K562 (cell line): ENCODE results near the gene LRRC15. TPM values are rescaled to one million over a fixed set of nuclear protein-coding genes. Genes with fewer than 3 reads are reported as not detected.
A peak's percentile ranks its signal among the peaks of the same experiment; 100 is the strongest.

Experiments
- ATAC-seq: fragments of 200-7000 bp; cut with Tn5 transposase; 3 replicates; pipeline ENCODE4 v1.9.1; 2020; ENCODE audit warnings: moderate library complexity
- BruUV-seq: library from RNA; stranded (reverse); fragments of 400-500 nt; replicated peaks from 2 replicates; lab custom pipeline; 2021; lab: Mats Ljungman, UMichigan
- CTCF ChIA-PET: fragments of 300-600 bp; formaldehyde crosslinking; extraction: SDS; loops from one replicate; lab custom pipeline; 2021; ENCODE audit warnings: low intra/inter-chr PET ratio; lab: Yijun Ruan, JAX
- POLR2A ChIA-PET: fragments of 300-600, 350-650 bp; sonication (Branson Sonifier 250); formaldehyde crosslinking; extraction: SDS; loops from one replicate; lab custom pipeline; 2021; ENCODE audit warnings: antibody characterized with exemption, inconsistent platforms; lab: Yijun Ruan, JAX
- DNase-seq, 4 experiments: peaks; one replicate each; pipeline versions ENCODE4 v3.0.0 to v3.0.0-alpha.2; 2011 to 2018; ENCODE audit warnings: low spot score in 3 of 4, mixed read lengths in 3 of 4; ENCODE audit errors: extremely low read depth in 1 of 4
- FAIRE-seq: peaks from 2 replicates; lab custom pipeline; 2011; peaks lifted over from hg19 to GRCh38; lab: Jason Lieb, UNC
- H2AFZ ChIP-seq: 2 replicates; pipeline ENCODE4 v1.6.0; 2011; ENCODE audit warnings: low read depth, low read length, control low read depth, inconsistent platforms
- H3K27ac ChIP-seq: fragments of 200-600 bp; 3 replicates; pipeline ENCODE4 v1.8.0; 2011; ENCODE audit warnings: low read depth, mild to moderate bottlenecking, control low read depth, inconsistent platforms, low read length, moderate library complexity, mixed read lengths; ENCODE audit errors: extremely low read depth
- H3K27me3 ChIP-seq, 2 experiments: fragments of 300-600 bp in 1 of 2; 2 replicates in 1 of 2; 3 replicates in 1 of 2; pipeline versions ENCODE4 v1.6.0 to v1.8.0; 2011; ENCODE audit warnings: inconsistent platforms in 2 of 2, low read length in 2 of 2, mild to moderate bottlenecking in 1 of 2, mixed read lengths in 1 of 2, moderate library complexity in 1 of 2; ENCODE audit not compliant: control insufficient read depth in 2 of 2, insufficient read depth in 2 of 2
- H3K36me3 ChIP-seq: fragments of 300-600 bp; 3 replicates; pipeline ENCODE4 v1.8.0; 2011; ENCODE audit warnings: mild to moderate bottlenecking, low read length, inconsistent platforms; ENCODE audit not compliant: control insufficient read depth, insufficient read depth
- H3K4me1 ChIP-seq, 2 experiments: fragments of 200-600 bp in 1 of 2; replicated peaks in 1 of 2; 2 replicates in 1 of 2; 3 replicates in 1 of 2; pipeline versions ENCODE4 v1.5.1 to v1.8.0; 2011; ENCODE audit warnings: inconsistent platforms in 2 of 2, low read length in 2 of 2, mild to moderate bottlenecking in 1 of 2, mixed read lengths in 1 of 2, moderate library complexity in 1 of 2; ENCODE audit not compliant: control insufficient read depth in 2 of 2, insufficient read depth in 2 of 2
- H3K4me2 ChIP-seq: 2 replicates; pipeline ENCODE4 v1.6.1; 2011; ENCODE audit warnings: low read length, control low read depth, inconsistent platforms, mixed read lengths; ENCODE audit not compliant: insufficient read depth
- H3K4me3 ChIP-seq: fragments of 200-600 bp; sonication (generic), shearing (Covaris generic); 2 replicates; pipeline ENCODE4 v1.5.1; 2016; ENCODE audit warnings: control low read depth, inconsistent platforms
- H3K79me2 ChIP-seq: fragments of 200-600 bp; 3 replicates; pipeline ENCODE4 v1.8.0; 2011; ENCODE audit warnings: low read length, inconsistent platforms; ENCODE audit not compliant: control insufficient read depth, insufficient read depth
- H3K9ac ChIP-seq, 2 experiments: 2 replicates each; pipeline versions ENCODE4 v1.6.0 to v1.6.1; 2011; ENCODE audit warnings: low read depth in 2 of 2, low read length in 2 of 2, control low read depth in 1 of 2, inconsistent platforms in 1 of 2, mild to moderate bottlenecking in 1 of 2, mixed read lengths in 1 of 2; ENCODE audit not compliant: insufficient read depth in 1 of 2
- H3K9me1 ChIP-seq: one replicate; pipeline ENCODE4 v1.6.0; 2011; ENCODE audit warnings: inconsistent platforms, mild to moderate bottlenecking, low read length, moderate library complexity; ENCODE audit not compliant: control insufficient read depth, insufficient read depth
- H3K9me3 ChIP-seq: replicated peaks from 2 replicates; pipeline ENCODE4 v1.5.1; 2011; ENCODE audit warnings: low read depth, low read length, inconsistent platforms; ENCODE audit not compliant: control insufficient read depth, insufficient read depth
- H4K20me1 ChIP-seq: replicated peaks from 2 replicates; pipeline ENCODE4 v1.6.1; 2011; ENCODE audit warnings: low read length, inconsistent platforms, mixed read lengths; ENCODE audit not compliant: control insufficient read depth, insufficient read depth
- BHLHE40 ChIP-seq: IDR thresholded peaks from 2 replicates; pipeline ENCODE4 v1.6.1; 2011; ENCODE audit warnings: low read length, improper control_type of control experiment
- FOSL1 ChIP-seq: fragments of 200-800 bp; sonication (Bioruptor generic); conservative IDR thresholded peaks from 2 replicates; pipeline ENCODE4 v1.6.1; 2016; ENCODE audit warnings: missing genetic modification characterization, missing compliant biosample characterization
- GTF2F1 ChIP-seq: IDR thresholded peaks from 2 replicates; pipeline ENCODE4 v1.6.1; 2011; ENCODE audit warnings: low read depth, low read length, improper control_type of control experiment
- NFIC ChIP-seq: fragments of 450-650 bp; IDR thresholded peaks from 2 replicates; pipeline ENCODE4 v1.6.1; 2017; ENCODE audit warnings: mild to moderate bottlenecking, inconsistent platforms
- STAG1 ChIP-seq: sonication (generic); formaldehyde crosslinking; IDR thresholded peaks from 2 replicates; pipeline ENCODE4 v1.5.0; 2020; ENCODE audit warnings: missing genetic modification reagents, borderline replicate concordance
- ZFP1 ChIP-seq: fragments of 450-650 bp; formaldehyde crosslinking; IDR thresholded peaks from 2 replicates; pipeline ENCODE4 v1.4.0; 2020; ENCODE audit warnings: mild to moderate bottlenecking, mixed read lengths
- ZNF224 ChIP-seq: sonication (generic); formaldehyde crosslinking; IDR thresholded peaks from 2 replicates; pipeline ENCODE4 v1.8.0; 2022; ENCODE audit warnings: mild to moderate bottlenecking, missing genetic modification reagents
- ZNF551 ChIP-seq: fragments of 250-450 bp; sonication (Bioruptor Pico); IDR thresholded peaks from 2 replicates; pipeline ENCODE4 v1.5.0; 2021; ENCODE audit warnings: mild to moderate bottlenecking, moderate library complexity
- ZNF780A ChIP-seq: fragments of 250-450 bp; sonication (Bioruptor Pico); IDR thresholded peaks from 2 replicates; pipeline ENCODE4 v1.5.0; 2021; ENCODE audit warnings: mild to moderate bottlenecking
- WGBS: fragments of 100-300 bp; shearing (Covaris generic); methylation state at CpG from one replicate; pipeline ENCODE4 v1.1.6; 2016; ENCODE audit warnings: low coverage, mixed read lengths; ENCODE audit not compliant: insufficient coverage; ENCODE audit errors: missing lambda C conversion rate; 5-methylcytosine and 5-hydroxymethylcytosine counted together
- in situ Hi-C: fragments of 300-500 bp; cut with MboI; formaldehyde crosslinking; loops from 4 replicates; pipeline ENCODE4 v1.15.0; 2018; ENCODE audit warnings: inconsistent platforms, mixed read lengths
- intact Hi-C: fragments of 100-400 bp; cut with micrococcal nuclease; formaldehyde crosslinking; loops from 2 replicates; pipeline ENCODE4 v1.14.2; 2022
- polyA plus RNA-seq, 8 experiments: library from polyadenylated mRNA; depleted of rRNA in 4 of 8; stranded (reverse) in 5 of 8; unstranded in 3 of 8; fragments of >200 nt; fragmentation: Nextera tagmentation in 2 of 8; fragmentation: Illumina TruSeq in 1 of 8; extraction: Ambion mirVana in 2 of 8; extraction: Trizol in 1 of 8; gene quantifications; 2 replicates each; pipeline versions ENCODE4 v1.2.1 to v1.2.3, GENCODE V29; 2011 to 2014; ENCODE audit warnings: inconsistent platforms in 1 of 8, missing spikeins in 1 of 8
- total RNA-seq, 7 experiments: library from RNA; depleted of rRNA in 6 of 7; stranded (reverse); fragments of >200 nt in 6 of 7; fragmentation: Illumina TruSeq in 2 of 7; extraction: Trizol in 2 of 7; gene quantifications; 2 replicates each; pipeline versions ENCODE4 v1.2.1 to v1.2.3, GENCODE V29; 2011 to 2021; ENCODE audit warnings: low replicate concordance in 1 of 7
- TF ChIP-seq, protein P1 (sequence below): IDR thresholded peaks from 2 replicates; pipeline ENCODE4 v1.6.1; 2011; ENCODE audit not compliant: insufficient read length; ENCODE audit errors: extremely low read depth
- TF ChIP-seq, protein P2 (sequence below): sonication (generic); formaldehyde crosslinking; IDR thresholded peaks from 2 replicates; pipeline ENCODE4 v1.9.0; 2022; ENCODE audit warnings: mild to moderate bottlenecking, missing genetic modification reagents
- TF ChIP-seq, protein P3 (sequence below): fragments of 250-450 bp; sonication (Bioruptor Pico); IDR thresholded peaks from 2 replicates; pipeline ENCODE4 v1.5.0; 2021; ENCODE audit warnings: mild to moderate bottlenecking, borderline replicate concordance

The LRRC15 gene
- total and polyA plus RNA-seq, 9 of the 15 experiments (the other 6 are each of a cell fraction or from before 2014, with no cell fraction given): not detected

DNA sequence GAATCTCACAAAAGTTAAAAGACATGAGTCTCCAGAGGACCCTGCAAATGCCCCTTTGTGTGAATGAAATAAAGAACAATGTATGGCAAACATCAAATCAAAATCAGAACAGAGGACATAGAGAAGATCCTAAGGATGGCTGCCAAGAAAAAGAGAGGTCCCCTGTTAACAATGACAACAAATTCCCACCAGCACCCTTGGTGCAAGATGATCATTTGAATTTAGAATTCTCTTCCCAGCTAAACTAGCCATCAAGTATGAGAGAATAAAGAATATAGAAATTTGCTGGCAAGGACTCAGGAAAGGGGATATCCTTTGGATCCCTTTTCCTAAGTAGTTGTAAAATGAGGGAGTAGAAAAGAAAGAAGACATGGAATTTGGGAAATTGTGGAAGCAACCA is 21.3 kb upstream of the LRRC15 start:
- no peaks in the 10 kb centered on the region for H3K79me2 ChIP-seq
- H4K20me1 ChIP-seq: no peaks in the 10 kb centered on the region
- intact Hi-C loops (no loop called here), in situ Hi-C loops (no loop called here)
- H3K4me1 ChIP-seq: peaks cover 4 to 5% of the 10 kb centered on the region in 2 experiments; a peak in 3 of 5 replicates
- H3K27ac ChIP-seq: no peak overlapping the region
- CTCF ChIA-PET: no interaction called here
- H2AFZ ChIP-seq: no peak overlapping the region
- H3K4me3 ChIP-seq: no peak overlapping the region
- BruUV-seq: no TSS peak
- H3K36me3 ChIP-seq: no peaks in the 10 kb centered on the region
- TF ChIP-seq ZNF551 (CRISPR knock-in tag) (no peak), ZFP1 (CRISPR knock-in tag) (peak; percentile 83)
- no peak overlapping the region for H3K4me2 ChIP-seq
- H3K9me1 ChIP-seq: no peaks in the 10 kb centered on the region
- H3K27me3 ChIP-seq: peaks cover 10 to 30% of the 10 kb centered on the region in 2 experiments
- FAIRE-seq: no peak
- H3K9ac ChIP-seq: no peak overlapping the region
- no peak for ATAC-seq
- no peak for DNase-seq
- POLR2A ChIA-PET: interaction anchor here (0.8 kb wide), 1 partner anchor 8 kb away, joined by 3 read pairs; no protein-coding TSS in a partner anchor
- no peaks in the 10 kb centered on the region for H3K9me3 ChIP-seq

DNA sequence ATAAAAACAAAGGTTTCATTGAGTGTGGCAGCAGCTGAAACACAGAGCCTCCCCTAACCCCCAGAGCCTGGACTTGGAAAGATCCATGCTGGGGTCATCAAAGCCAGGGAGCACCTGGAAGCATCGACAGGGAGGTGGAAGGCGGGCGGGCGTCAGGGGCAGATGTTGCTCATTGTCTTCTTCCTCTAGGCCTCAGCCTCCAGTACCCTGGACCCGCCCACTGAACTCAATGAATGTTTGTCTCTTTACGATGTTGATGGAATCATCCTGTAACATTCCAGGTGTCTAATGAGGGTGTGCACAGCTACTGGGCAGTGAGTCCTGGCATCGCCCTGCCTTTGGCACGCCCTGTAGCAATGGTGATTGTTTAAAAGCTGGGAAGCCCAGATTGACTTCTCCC is 19.7 kb upstream of the LRRC15 start:
- no peak for ATAC-seq
- 20% methylated on average over 8 of the region's 8 CpGs for WGBS
- Histone ChIP-seq H4K20me1 (no peaks in the 10 kb centered on the region), H3K4me2 (no peak overlapping the region), H3K4me1 (no peaks in the 10 kb centered on the region; a peak in 1 of 5 replicates), H3K79me2 (no peaks in the 10 kb centered on the region), H3K27ac (no peak overlapping the region), H3K9me3 (no peaks in the 10 kb centered on the region), H3K27me3 (peaks cover 18 to 43% of the 10 kb centered on the region in 2 experiments), H3K9me1 (no peaks in the 10 kb centered on the region), H3K9ac (no peak overlapping the region), H2AFZ (no peak overlapping the region), H3K4me3 (no peak overlapping the region), H3K36me3 (no peaks in the 10 kb centered on the region)
- FAIRE-seq: no peak
- intact Hi-C loops (no loop called here), in situ Hi-C loops (no loop called here)
- BruUV-seq: no TSS peak
- POLR2A ChIA-PET: no interaction called here
- no peak for DNase-seq
- CTCF ChIA-PET: no interaction called here
- TF ChIP-seq ZNF224 (CRISPR knock-in tag) (no peak), FOSL1 (tag) (no peak), NFIC (no peak), GTF2F1 (no peak), STAG1 (CRISPR knock-in tag) (no peak), ZNF780A (CRISPR knock-in tag) (no peak), BHLHE40 (no peak)
- TF ChIP-seq, protein P1, sequence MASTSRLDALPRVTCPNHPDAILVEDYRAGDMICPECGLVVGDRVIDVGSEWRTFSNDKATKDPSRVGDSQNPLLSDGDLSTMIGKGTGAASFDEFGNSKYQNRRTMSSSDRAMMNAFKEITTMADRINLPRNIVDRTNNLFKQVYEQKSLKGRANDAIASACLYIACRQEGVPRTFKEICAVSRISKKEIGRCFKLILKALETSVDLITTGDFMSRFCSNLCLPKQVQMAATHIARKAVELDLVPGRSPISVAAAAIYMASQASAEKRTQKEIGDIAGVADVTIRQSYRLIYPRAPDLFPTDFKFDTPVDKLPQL: no peak
- TF ChIP-seq, protein P2, sequence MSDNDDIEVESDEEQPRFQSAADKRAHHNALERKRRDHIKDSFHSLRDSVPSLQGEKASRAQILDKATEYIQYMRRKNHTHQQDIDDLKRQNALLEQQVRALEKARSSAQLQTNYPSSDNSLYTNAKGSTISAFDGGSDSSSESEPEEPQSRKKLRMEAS (CRISPR knock-in tag): no peak
- TF ChIP-seq, protein P3, sequence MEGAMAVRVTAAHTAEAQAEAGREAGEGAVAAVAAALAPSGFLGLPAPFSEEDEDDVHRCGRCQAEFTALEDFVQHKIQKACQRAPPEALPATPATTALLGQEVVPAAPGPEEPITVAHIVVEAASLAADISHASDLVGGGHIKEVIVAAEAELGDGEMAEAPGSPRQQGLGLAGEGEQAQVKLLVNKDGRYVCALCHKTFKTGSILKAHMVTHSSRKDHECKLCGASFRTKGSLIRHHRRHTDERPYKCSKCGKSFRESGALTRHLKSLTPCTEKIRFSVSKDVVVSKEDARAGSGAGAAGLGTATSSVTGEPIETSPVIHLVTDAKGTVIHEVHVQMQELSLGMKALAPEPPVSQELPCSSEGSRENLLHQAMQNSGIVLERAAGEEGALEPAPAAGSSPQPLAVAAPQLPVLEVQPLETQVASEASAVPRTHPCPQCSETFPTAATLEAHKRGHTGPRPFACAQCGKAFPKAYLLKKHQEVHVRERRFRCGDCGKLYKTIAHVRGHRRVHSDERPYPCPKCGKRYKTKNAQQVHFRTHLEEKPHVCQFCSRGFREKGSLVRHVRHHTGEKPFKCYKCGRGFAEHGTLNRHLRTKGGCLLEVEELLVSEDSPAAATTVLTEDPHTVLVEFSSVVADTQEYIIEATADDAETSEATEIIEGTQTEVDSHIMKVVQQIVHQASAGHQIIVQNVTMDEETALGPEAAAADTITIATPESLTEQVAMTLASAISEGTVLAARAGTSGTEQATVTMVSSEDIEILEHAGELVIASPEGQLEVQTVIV (CRISPR knock-in tag): no peak
